CD4-positive, alpha-beta T cell treated with Interleukin-15 for 1 hour (primary cell): ENCODE results near the gene FOXD2.
"Not testable (repeated sequence)": the region's sequence is repeated elsewhere in the genome, so short reads cannot be mapped to it uniquely, and the experiment has no call there.

ENCODE experiments used
- DNase-seq: peaks from one replicate; pipeline ENCODE4 v3.0.0-alpha.2; 2020

The FOXD2 gene

DNA sequence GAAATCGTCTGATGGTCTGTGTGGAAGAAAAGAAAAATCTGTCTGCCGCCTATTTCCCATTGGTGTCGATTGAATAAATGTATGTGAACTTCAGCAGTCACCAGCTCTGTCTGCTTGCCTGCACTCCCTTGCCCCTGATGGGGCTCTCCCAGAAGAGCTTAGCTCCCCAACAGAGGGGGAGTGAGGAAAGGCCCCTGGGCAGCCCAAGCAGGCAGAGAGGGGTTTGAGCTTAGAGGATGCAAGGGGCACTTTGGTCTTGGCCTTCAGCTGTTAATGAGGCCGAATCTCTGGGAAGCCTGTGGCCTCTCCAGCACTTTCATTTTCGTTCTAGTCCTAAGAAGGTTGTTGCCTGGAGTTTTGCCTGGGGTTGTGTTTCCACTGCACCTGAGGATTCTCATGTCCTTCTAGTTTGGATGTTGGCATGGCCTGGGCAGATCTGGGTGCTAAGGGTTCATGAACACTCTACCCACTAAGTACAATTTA lies 2.8 kb downstream of the FOXD2 start:
- no peak for DNase-seq

- DNase-seq = no peak
Measured at GRCh38 chr1:47441450-47442106, 3.7 kb downstream of the FOXD2 start.

GRCh38 chr1:47442202-47442601 lies 4.4 kb downstream of the FOXD2 start:
- DNase-seq = no peak

DNA sequence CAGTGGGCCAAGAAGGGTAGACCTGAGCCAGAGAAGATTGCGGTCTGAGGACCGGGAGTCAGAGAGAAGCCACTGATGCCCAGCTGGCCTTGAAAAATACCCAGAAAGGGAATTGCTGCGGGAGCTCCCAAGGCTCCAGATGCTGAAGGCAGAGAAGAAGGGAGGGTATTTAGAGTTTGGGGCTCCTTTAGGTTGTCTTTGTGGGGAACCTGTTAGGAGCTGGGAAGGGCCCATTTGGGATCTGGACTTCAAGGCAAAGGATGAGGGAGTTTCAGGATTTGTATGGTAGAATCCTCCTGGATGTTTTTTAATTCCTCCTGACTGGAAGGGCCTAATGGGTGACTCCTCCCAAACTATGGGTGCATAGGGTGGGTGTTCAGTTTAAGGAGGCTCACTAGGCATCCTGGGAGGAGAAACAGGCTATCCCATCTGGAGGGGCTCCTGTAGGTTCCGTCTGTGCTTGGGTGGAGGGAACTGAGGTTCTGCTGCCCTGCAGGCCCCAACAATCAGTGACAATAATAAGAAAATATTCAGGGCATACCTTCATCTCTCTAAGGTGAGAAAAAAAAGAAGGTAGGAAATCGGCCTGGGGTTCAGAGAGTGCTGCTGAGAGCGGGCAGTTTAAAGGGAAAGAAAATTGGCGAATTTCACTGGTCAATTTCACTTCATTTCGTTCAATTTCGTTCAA lies 5.1 kb downstream of the FOXD2 start:
- DNase-seq = no peak

- no peak for DNase-seq
Measured at GRCh38 chr1:47443530-47444296, 5.9 kb downstream of the FOXD2 start.

DNA sequence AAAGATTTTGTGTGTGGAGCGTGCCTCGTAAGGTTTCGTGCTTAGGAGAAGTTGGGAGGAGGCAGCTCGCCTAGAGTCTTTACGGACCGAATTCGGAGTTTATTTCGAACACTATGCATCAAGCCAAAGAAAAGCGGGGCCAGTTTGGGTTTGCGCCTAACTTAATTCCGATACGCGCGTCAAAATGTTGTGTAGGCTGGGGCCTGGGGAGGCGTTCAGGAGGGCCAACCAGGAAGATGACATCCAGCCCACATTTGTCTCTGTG lies 6.4 kb downstream of the FOXD2 start:
- no peak for DNase-seq

DNA sequence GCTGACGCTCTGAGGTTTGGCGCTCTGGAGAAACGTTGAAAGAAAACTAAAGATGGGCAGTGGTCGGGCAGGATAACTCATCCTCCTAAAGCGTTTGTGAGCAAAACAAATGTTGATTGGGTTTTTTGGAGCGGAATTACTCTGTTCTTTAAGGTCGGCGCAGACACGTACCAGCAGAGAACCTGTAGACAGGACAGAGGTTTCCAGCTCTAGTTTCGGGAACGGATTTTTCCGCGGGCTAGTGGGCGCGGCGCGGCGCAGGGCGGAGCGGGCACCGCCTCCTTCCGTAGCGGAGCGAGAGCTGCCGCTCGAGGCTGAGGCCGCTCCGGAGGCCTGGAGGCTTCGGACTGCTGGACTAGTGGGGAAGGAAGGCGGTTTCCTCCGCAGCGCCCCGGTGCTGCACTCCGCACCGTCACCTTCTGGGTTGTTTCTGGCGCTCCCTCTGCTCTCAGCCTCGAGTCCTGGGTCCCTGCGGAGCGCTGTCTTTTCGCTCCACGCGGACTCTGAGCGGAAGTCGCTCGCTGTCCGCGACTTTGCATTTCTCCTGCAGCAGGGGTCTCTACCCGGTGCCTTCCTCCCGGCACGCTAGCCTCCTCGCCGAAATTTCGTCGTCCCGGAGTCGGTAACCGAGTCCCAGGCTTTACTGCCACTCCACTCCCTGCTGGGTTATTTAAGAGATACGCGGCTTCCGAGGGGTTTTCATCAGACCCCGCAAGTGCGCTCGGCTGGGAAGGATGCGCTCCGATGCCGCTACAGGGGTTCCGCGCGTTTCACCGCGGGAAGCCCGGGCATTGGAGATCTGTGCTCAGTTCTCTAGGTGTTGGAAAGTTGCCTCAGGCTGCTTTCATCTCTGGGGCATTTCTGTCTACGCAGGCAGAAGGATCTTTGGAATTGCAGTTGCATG lies 7.0 kb downstream of the FOXD2 start:
- DNase-seq = no peak

DNA sequence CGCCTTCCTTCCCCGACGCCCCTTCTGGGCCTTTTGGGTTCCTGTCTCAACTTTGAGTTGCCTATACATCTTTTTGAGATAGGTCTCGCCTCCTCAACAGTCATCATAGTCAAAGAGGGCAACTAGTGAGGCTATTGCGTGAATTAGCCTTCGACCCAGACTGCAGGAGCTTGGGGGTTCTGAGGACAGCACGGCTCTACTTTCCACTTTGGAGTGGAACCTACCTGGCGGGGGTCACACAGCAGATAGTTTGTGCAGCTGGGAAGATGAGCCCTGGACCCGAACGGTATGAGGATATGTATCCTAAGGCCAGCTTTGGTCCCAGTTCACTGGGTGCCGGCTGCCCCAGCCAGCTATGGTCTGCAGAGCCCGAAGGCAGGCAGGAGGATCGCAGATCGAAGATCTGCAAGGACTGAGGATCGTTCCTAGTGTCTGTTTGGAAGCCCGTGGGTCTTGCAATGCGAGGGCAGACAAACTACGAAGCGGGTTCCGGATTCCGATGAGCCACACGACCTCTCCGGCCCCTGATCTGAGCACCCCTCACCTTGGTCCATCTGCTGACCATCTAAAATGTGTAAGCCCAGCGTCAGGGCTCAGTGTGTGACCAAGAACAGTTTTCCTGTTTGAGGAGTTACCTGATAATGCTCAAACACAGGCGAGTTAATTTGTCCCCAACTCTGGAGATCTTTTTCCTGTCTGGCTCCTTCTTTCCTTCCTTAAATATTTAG lies 8.1 kb downstream of the FOXD2 start:
- no peak for DNase-seq

DNA sequence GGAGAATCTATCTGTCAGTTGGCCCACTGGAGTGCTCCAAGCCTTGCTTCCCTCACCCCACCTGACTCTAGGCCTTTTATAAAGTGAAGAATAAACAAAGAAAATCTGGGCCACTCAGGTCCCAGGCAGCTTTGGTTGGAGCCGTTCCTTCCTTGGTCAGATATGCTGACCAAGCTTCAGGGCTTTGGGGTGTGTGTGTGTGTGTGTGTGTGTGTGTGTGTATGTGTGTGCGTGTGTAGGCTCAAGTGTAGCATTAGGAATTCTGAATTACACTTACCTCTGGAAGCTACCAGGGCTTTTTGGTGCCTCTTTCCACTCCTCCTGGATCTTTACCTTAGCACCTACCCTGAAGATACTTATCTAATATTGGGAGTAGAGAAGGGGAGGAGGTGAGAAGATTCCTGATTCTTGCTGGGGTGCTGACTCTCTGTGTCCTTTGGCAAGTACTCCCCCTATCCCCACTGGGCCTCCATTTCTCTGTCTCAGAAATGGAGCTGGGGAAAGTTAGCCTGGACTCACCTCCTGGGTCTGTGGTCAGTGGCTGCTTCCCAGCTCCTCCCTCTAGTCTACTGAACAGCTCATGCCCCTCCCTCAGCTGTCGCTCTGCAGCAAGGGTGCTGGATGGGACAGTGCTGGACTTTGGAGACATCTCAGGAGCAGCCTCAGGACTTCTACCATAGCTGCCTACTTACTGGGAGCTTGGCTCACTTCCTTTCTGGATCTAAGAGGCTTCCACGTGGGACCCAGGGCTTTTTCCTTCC lies 10.8 kb downstream of the FOXD2 start:
- no peak for DNase-seq

- no peak for DNase-seq
Measured at GRCh38 chr1:47449822-47450552, 12.1 kb downstream of the FOXD2 start.

DNA sequence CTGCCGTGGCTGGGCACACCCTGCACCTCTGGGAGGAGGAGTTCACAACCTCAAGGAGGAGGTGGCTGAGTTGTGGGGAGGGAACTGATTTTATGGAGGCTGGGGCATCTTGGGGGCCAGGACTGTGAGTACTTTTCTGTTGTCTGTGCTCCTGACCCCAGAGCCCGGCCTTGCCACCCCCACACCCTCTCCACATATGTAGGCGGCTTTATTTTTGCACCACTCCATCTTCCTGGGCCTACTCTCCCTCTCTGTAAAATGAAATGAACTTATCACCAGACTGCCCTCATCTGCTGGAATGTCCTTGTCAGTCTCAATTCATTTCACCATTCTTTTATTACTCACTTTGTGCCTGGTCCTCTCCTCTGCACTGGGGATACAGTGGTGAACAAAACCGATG lies 12.8 kb downstream of the FOXD2 start:
- DNase-seq = no peak

- DNase-seq = no peak
Measured at GRCh38 chr1:47452426-47452825, 14.6 kb downstream of the FOXD2 start.

- DNase-seq = not testable (repeated sequence)
Measured at GRCh38 chr1:47453910-47454309, 16.1 kb downstream of the FOXD2 start.

- no peak for DNase-seq
Measured at GRCh38 chr1:47456250-47456649, 18.4 kb downstream of the FOXD2 start.

DNA sequence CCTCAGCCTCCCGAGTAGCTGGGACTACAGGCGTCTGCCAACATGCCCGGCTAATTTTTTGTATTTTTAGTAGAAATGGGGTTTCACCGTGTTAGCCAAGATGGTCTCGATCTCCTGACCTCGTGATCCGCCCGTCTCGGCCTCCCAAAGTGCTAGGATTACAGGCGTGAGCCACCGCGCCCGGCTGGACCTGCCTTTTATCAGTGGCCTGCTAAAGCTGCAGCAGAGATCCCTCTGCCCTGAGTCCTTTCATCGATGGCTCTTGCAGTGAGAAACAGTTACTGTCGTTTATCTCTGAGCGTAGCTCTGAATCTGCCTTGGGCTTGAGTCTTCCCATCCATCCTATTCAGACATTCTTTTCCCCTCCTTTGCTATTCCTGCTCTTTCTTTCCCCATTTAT lies 19.7 kb downstream of the FOXD2 start:
- DNase-seq = not testable (repeated sequence)

GRCh38 chr1:47459253-47459788 lies 21.5 kb downstream of the FOXD2 start:
- no peak for DNase-seq

GRCh38 chr1:47460040-47460439 lies 22.2 kb downstream of the FOXD2 start:
- DNase-seq = no peak

- no peak for DNase-seq
Measured at GRCh38 chr1:47460456-47460855, 22.6 kb downstream of the FOXD2 start.

DNA sequence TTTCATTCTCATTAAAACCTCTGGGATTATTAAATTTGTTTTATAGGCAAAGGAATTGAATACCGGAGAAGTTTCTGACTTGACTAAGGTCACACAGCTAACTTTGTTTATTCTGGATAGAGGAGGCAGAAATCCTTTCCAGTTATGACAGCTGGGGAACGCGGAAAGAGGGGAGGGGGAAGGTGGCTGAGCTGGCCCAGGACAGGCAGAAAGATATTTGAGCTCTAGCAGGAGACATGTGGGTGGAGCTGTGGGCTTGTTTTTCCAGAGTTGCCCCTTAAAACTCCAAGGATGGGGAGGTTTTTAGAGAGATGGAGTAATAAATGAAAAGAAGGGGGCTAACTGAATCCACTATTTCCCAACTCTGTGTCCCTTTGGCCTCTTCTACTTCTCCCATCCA lies 27.8 kb downstream of the FOXD2 start:
- DNase-seq = no peak

DNA sequence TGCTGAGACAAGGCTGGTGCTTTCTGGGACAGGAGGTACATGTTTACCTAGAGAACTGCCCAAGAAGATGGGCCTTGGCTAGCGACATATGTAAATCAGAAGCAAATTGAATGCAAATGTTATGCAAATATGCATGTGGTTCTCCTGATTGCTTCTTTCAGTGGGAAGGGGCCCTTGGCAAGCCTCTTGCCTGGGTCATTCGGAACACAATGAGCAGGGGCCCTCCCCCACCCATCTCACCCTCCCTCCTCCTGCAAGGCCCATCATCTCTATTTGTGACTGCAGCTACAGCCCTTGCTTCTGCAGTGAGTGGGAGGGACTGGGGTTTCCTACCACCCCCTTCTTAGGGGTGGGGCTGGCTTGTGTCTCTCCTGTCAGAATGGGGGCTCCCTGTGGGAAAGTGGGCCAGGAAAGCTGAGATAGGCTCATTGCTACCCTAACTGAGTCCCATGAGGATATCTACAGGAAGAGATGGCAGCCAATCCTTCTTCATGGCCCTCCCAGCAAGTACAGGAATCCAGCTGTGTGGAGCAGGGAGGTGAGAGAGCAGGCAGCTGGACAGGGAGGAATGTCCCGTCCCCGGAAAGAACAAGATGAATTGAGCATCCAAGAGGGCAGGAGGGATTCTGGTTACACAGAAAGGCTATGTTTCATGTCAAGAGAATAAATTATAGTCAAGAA lies 31.0 kb downstream of the FOXD2 start:
- no peak for DNase-seq
